Measurements from ENCODE around the gene MOB3B.

DNA sequence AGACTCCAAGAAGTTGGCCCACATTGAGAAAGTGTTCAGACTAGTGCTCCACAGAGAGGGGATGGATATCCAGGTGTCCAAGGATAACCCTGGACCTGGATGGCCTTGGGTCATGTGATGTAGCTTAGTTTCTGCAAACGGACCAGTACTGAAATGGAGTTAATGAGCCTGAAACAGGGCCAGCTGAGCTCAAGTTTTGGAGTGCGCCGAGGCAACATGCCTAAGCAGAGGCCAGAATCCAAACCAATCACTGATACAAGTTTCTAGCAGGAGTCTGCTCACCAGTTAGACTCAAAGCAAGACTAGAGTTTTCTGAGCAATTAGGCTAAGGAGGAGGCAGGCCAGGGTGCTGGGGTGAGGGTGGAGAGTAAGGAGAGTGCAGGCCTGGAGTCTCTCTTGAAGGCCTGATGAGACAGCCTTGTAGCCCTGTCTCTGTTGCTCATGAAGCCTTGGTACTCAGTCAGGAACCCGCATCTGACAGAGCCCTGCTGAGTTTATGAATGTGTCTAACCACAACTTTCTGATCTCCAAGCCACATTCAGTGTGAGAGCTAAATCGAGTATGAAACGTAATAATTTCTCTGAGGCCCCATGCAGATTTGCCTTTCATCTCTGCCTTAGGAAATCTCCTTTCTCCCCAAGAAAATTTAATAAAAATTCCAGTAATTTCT is 163.8 kb downstream of the MOB3B start:
- TF ChIP-seq, protein P1, sequence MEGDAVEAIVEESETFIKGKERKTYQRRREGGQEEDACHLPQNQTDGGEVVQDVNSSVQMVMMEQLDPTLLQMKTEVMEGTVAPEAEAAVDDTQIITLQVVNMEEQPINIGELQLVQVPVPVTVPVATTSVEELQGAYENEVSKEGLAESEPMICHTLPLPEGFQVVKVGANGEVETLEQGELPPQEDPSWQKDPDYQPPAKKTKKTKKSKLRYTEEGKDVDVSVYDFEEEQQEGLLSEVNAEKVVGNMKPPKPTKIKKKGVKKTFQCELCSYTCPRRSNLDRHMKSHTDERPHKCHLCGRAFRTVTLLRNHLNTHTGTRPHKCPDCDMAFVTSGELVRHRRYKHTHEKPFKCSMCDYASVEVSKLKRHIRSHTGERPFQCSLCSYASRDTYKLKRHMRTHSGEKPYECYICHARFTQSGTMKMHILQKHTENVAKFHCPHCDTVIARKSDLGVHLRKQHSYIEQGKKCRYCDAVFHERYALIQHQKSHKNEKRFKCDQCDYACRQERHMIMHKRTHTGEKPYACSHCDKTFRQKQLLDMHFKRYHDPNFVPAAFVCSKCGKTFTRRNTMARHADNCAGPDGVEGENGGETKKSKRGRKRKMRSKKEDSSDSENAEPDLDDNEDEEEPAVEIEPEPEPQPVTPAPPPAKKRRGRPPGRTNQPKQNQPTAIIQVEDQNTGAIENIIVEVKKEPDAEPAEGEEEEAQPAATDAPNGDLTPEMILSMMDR (IDR thresholded peaks at IDR 0.05), result no peak
- TF ChIP-seq EP300 (IDR thresholded peaks at IDR 0.05; ENCODE audit: borderline replicate concordance in 1 of 2, low read depth in 1 of 2, low read length in 1 of 2) (no peak), POLR2AphosphoS5 (IDR thresholded peaks at IDR 0.05; ENCODE audit: low read depth, low read length) (no peak), TAF1 (IDR thresholded peaks at IDR 0.05; ENCODE audit: borderline replicate concordance, low read depth, low read length) (no peak), ZBTB33 (IDR thresholded peaks at IDR 0.05; ENCODE audit: borderline replicate concordance, low read depth) (no peak), RFX5 (IDR thresholded peaks at IDR 0.05; ENCODE audit: low read length) (no peak), REST (IDR thresholded peaks at IDR 0.05; ENCODE audit: low read depth, low read length) (no peak), FOXM1 (IDR thresholded peaks at IDR 0.05; ENCODE audit: low read depth) (no peak), MEF2A (IDR thresholded peaks at IDR 0.05; ENCODE audit: borderline replicate concordance, low read depth) (no peak), TCF12 (IDR thresholded peaks at IDR 0.05) (no peak)
- TF ChIP-seq, protein P2, sequence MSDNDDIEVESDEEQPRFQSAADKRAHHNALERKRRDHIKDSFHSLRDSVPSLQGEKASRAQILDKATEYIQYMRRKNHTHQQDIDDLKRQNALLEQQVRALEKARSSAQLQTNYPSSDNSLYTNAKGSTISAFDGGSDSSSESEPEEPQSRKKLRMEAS (IDR thresholded peaks at IDR 0.05; ENCODE audit: low read depth), result no peak
- TF ChIP-seq, protein P3, sequence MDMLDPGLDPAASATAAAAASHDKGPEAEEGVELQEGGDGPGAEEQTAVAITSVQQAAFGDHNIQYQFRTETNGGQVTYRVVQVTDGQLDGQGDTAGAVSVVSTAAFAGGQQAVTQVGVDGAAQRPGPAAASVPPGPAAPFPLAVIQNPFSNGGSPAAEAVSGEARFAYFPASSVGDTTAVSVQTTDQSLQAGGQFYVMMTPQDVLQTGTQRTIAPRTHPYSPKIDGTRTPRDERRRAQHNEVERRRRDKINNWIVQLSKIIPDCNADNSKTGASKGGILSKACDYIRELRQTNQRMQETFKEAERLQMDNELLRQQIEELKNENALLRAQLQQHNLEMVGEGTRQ (IDR thresholded peaks at IDR 0.05; ENCODE audit: borderline replicate concordance, low read depth, low read length), result no peak
